ENCODE data around the gene BICRAL. TPM values are rescaled to one million over a fixed set of nuclear protein-coding genes. Genes with fewer than 3 reads are reported as not detected.

BICRAL gene
- total RNA-seq, 3 donors from 2014 or later (not counting 1 experiment from before 2014, with no cell fraction given), result 31.1 to 43.4 (median 37.1) TPM

GRCh38 chr6:42777126-42777822 lies 4.6 kb upstream of the BICRAL start:
- no peak overlapping the region for H3K4me3 Mint-ChIP-seq
- no peak overlapping the region for H3K27ac ChIP-seq (ENCODE audit: low read length)
- no peaks in the 10 kb centered on the region for H3K27me3 ChIP-seq (ENCODE audit: control insufficient read depth, insufficient read depth, low read length)
- H3K27me3 Mint-ChIP-seq (ENCODE audit: low read depth in 2 of 2), result peaks cover 0 to 3% of the 10 kb centered on the region in 2 donors
- H3K36me3 Mint-ChIP-seq, result no peaks in the 10 kb centered on the region
- H3K4me3 ChIP-seq (ENCODE audit: low read length), result no peak overlapping the region
- ATAC-seq (no peak), DNase-seq (no peak)
- no peak overlapping the region for H3K27ac Mint-ChIP-seq
- TF ChIP-seq CTCF (IDR thresholded peaks at IDR 0.05), result no peak
- H3K9me3 ChIP-seq (ENCODE audit: control insufficient read depth, insufficient read depth, low read length), result no peaks in the 10 kb centered on the region
- peaks cover 32 to 39% of the 10 kb centered on the region in 2 donors for H3K4me1 Mint-ChIP-seq
- no CpG with 5 or more reads among the region's 2 CpGs for WGBS (ENCODE audit: insufficient coverage)
- peaks cover 44% of the 10 kb centered on the region for H3K4me1 ChIP-seq (ENCODE audit: control insufficient read depth, insufficient read depth, low read length)
- H3K9me3 Mint-ChIP-seq, result no peaks in the 10 kb centered on the region
- H3K36me3 ChIP-seq (ENCODE audit: control insufficient read depth, insufficient read depth, low read length), result no peaks in the 10 kb centered on the region
- intact Hi-C loops (cut with micrococcal nuclease), result no loop called here

DNA sequence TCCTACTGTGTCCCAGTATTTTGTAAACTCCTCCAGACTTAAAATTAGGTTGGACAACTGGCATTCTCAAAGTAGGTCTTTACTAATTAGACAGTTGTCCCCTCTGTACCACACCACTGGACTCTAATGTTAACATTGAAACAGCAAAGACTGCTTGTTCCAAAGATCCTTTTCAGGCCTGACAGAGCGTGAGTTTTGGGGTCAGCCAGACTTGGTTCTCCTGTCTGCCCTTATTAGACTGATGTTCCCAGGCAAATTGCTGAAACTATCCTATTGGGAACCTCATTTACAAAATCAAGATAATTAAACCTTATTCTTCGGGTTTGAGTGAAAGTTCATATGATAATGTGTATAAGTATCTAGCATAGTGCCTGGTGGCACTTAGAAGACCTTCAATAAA lies 3.7 kb upstream of the BICRAL start:
- H3K27me3 Mint-ChIP-seq (ENCODE audit: low read depth in 2 of 2), result no peaks in the 10 kb centered on the region
- H3K9me3 Mint-ChIP-seq, result no peaks in the 10 kb centered on the region
- DNase-seq (no peak), ATAC-seq (no peak)
- H3K4me3 Mint-ChIP-seq, result no peak overlapping the region
- intact Hi-C loops (cut with micrococcal nuclease), result no loop called here
- H3K27ac Mint-ChIP-seq, result no peak overlapping the region
- TF ChIP-seq CTCF (IDR thresholded peaks at IDR 0.05), result no peak
- no peaks in the 10 kb centered on the region for H3K36me3 ChIP-seq (ENCODE audit: control insufficient read depth, insufficient read depth, low read length)
- H3K4me3 ChIP-seq (ENCODE audit: low read length), result no peak overlapping the region
- H3K4me1 ChIP-seq (ENCODE audit: control insufficient read depth, insufficient read depth, low read length), result peaks cover 36% of the 10 kb centered on the region
- no peaks in the 10 kb centered on the region for H3K36me3 Mint-ChIP-seq
- H3K27ac ChIP-seq (ENCODE audit: low read length), result no peak overlapping the region
- H3K27me3 ChIP-seq (ENCODE audit: control insufficient read depth, insufficient read depth, low read length), result no peaks in the 10 kb centered on the region
- WGBS (ENCODE audit: insufficient coverage), result 98% methylated on average over 2 of the region's 2 CpGs
- H3K4me1 Mint-ChIP-seq, result peaks cover 26 to 38% of the 10 kb centered on the region in 2 donors
- H3K9me3 ChIP-seq (ENCODE audit: control insufficient read depth, insufficient read depth, low read length), result no peaks in the 10 kb centered on the region

- H3K36me3 ChIP-seq (ENCODE audit: control insufficient read depth, insufficient read depth, low read length), result no peaks in the 10 kb centered on the region
- H3K27ac ChIP-seq (ENCODE audit: low read length), result no peak overlapping the region
- Mint-ChIP-seq H3K36me3 (no peaks in the 10 kb centered on the region), H3K4me3 (no peak overlapping the region), H3K27me3 (ENCODE audit: low read depth in 2 of 2) (no peaks in the 10 kb centered on the region), H3K27ac (peak overlapping the region in 1 of 2 donors; percentile 29), H3K4me1 (peaks cover 16 to 28% of the 10 kb centered on the region in 2 donors), H3K9me3 (no peaks in the 10 kb centered on the region)
- intact Hi-C loops (cut with micrococcal nuclease), result no loop called here
- TF ChIP-seq CTCF (IDR thresholded peaks at IDR 0.05), result no peak
- peaks cover 22% of the 10 kb centered on the region for H3K4me1 ChIP-seq (ENCODE audit: control insufficient read depth, insufficient read depth, low read length)
- H3K9me3 ChIP-seq (ENCODE audit: control insufficient read depth, insufficient read depth, low read length), result no peaks in the 10 kb centered on the region
- WGBS (ENCODE audit: insufficient coverage), result 86% methylated on average over 6 of the region's 6 CpGs
- no peaks in the 10 kb centered on the region for H3K27me3 ChIP-seq (ENCODE audit: control insufficient read depth, insufficient read depth, low read length)
- DNase-seq, result no peak
- no peak overlapping the region for H3K4me3 ChIP-seq (ENCODE audit: low read length)
- no peak for ATAC-seq
Observed at GRCh38 chr6:42779521-42779920, 2.3 kb upstream of the BICRAL start.

GRCh38 chr6:42781546-42781795 lies 381 bp upstream of the BICRAL start:
- H3K9me3 ChIP-seq (ENCODE audit: control insufficient read depth, insufficient read depth, low read length), result no peaks in the 10 kb centered on the region
- Mint-ChIP-seq H3K4me1 (peaks cover 6 to 18% of the 10 kb centered on the region in 2 donors), H3K27me3 (ENCODE audit: low read depth in 2 of 2) (no peaks in the 10 kb centered on the region), H3K27ac (no peak overlapping the region), H3K4me3 (peak overlapping the region; percentile 83), H3K9me3 (no peaks in the 10 kb centered on the region), H3K36me3 (no peaks in the 10 kb centered on the region)
- H3K36me3 ChIP-seq (ENCODE audit: control insufficient read depth, insufficient read depth, low read length), result no peaks in the 10 kb centered on the region
- DNase-seq (peak in 1 of 2 donors; percentile 51), ATAC-seq (no peak)
- H3K27ac ChIP-seq (ENCODE audit: low read length), result peak overlapping the region; percentile 100
- intact Hi-C loops (cut with micrococcal nuclease), result loop anchor here (5.0 kb wide), 2 partner anchors 54 to 111 kb away; a partner anchor contains a TSS
- TF ChIP-seq CTCF (IDR thresholded peaks at IDR 0.05), result no peak
- H3K4me3 ChIP-seq (ENCODE audit: low read length), result peak overlapping the region; percentile 89
- no peaks in the 10 kb centered on the region for H3K27me3 ChIP-seq (ENCODE audit: control insufficient read depth, insufficient read depth, low read length)
- peaks cover 14% of the 10 kb centered on the region for H3K4me1 ChIP-seq (ENCODE audit: control insufficient read depth, insufficient read depth, low read length)
- 0% methylated on average over 1 of the region's 4 CpGs for WGBS (ENCODE audit: insufficient coverage)

Data from natural killer cell (primary cell).